Measurements from ENCODE around the gene HS6ST2.

HS6ST2 gene

GRCh38 chrX:132843363-132843762, 115.1 kb downstream of the HS6ST2 start:
- no peak for DNase-seq (ENCODE audit: low read depth)

GRCh38 chrX:132842460-132843238, 115.8 kb downstream of the HS6ST2 start:
- no peak for DNase-seq (ENCODE audit: low read depth)

GRCh38 chrX:132837967-132838366, 120.5 kb downstream of the HS6ST2 start:
- no peak for DNase-seq (ENCODE audit: low read depth)

GRCh38 chrX:132837126-132837525, 121.3 kb downstream of the HS6ST2 start:
- DNase-seq (ENCODE audit: low read depth): no peak

GRCh38 chrX:132836471-132836870, 122.0 kb downstream of the HS6ST2 start:
- DNase-seq (ENCODE audit: low read depth): no peak

- DNase-seq (ENCODE audit: low read depth): no peak
Measured at GRCh38 chrX:132834741-132835140, 123.7 kb downstream of the HS6ST2 start.

- DNase-seq (ENCODE audit: low read depth): no peak
Measured at GRCh38 chrX:132834109-132834508, 124.3 kb downstream of the HS6ST2 start.

GRCh38 chrX:132833373-132833772, 125.1 kb downstream of the HS6ST2 start:
- DNase-seq (ENCODE audit: low read depth): no peak

GRCh38 chrX:132831336-132831973, 127.0 kb downstream of the HS6ST2 start:
- DNase-seq (ENCODE audit: low read depth): no peak

GRCh38 chrX:132822634-132823012, 135.8 kb downstream of the HS6ST2 start:
- no peak for DNase-seq (ENCODE audit: low read depth)

- DNase-seq (ENCODE audit: low read depth): no peak
Measured at GRCh38 chrX:132821974-132822633, 136.3 kb downstream of the HS6ST2 start.

GRCh38 chrX:132820675-132821074, 137.8 kb downstream of the HS6ST2 start:
- no peak for DNase-seq (ENCODE audit: low read depth)

- DNase-seq (ENCODE audit: low read depth): no peak
Measured at GRCh38 chrX:132819711-132820264, 138.6 kb downstream of the HS6ST2 start.

GRCh38 chrX:132818638-132819037, 139.8 kb downstream of the HS6ST2 start:
- DNase-seq (ENCODE audit: low read depth): no peak

- DNase-seq (ENCODE audit: low read depth): no peak
Measured at GRCh38 chrX:132815643-132816042, 142.8 kb downstream of the HS6ST2 start.

GRCh38 chrX:132810964-132811712, 147.3 kb downstream of the HS6ST2 start:
- no peak for DNase-seq (ENCODE audit: low read depth)

- DNase-seq (ENCODE audit: low read depth): no peak
Measured at GRCh38 chrX:132810488-132810887, 147.9 kb downstream of the HS6ST2 start.

GRCh38 chrX:132809581-132809980, 148.8 kb downstream of the HS6ST2 start:
- no peak for DNase-seq (ENCODE audit: low read depth)

- DNase-seq (ENCODE audit: low read depth): no peak
Measured at GRCh38 chrX:132807411-132808030, 150.9 kb downstream of the HS6ST2 start.

GRCh38 chrX:132802033-132802432, 156.4 kb downstream of the HS6ST2 start:
- DNase-seq (ENCODE audit: low read depth): no peak

- DNase-seq (ENCODE audit: low read depth): no peak
Measured at GRCh38 chrX:132795181-132795580, 163.2 kb downstream of the HS6ST2 start.

GRCh38 chrX:132791714-132792113, 166.7 kb downstream of the HS6ST2 start:
- DNase-seq (ENCODE audit: low read depth): no peak
